HG03521 (cell line): ENCODE measurements around the gene ANKRD23.

Experiments used
- ATAC-seq: cut with Tn5 transposase; IDR thresholded peaks from one replicate; pipeline ENCODE4 v1.9.1; 2021; ENCODE audit warnings: mild to moderate bottlenecking, moderate library complexity; ENCODE audit not compliant: unreplicated experiment

Gene ANKRD23

DNA sequence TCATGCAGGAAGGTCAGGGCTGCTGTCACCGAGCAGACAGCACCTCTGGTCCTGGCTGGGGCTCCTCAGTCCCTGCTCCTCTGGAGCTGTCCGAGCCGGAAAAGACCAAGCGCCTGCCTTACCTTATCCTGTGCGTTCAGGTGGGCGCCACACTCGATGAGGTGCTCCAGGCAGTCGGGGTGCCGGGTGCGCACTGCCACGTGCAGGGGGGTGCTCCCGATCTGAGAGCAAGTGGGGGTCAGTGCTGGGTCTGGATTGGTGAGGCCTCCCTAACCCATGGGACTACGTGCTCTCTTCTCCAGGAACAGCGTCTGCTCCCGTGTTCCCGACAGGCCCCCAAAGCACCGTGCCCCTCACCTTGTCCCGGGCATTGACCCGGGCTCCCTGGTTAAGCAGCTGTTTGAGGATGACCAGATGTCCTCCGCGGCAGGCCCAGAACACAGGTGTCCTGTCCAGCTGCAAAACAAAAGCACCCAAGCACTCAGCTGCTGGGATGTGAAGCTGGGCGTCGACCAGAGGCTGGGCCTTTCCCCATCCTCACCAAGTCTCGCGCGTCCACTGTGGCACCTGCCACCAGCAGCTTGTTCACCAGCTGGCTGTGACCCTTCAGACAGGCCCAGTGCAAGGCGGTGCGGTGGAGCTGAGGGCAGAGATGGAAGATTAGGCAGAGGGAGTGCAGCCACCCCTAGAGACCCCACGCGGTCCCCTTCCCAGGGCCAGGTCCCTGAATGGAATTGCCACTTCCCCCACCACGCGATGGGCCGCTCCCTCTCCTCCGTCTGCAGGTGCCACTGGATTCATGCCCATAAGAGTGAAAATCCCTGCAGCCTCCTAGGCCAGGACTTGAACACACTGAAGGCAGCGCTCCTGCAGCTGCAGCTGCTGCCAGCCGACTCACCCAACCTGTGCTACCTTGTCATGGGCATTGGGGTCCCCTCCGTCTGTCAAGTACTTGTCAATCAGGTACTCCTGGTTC, 3.7 kb downstream of the ANKRD23 start:
- ATAC-seq: no peak

DNA sequence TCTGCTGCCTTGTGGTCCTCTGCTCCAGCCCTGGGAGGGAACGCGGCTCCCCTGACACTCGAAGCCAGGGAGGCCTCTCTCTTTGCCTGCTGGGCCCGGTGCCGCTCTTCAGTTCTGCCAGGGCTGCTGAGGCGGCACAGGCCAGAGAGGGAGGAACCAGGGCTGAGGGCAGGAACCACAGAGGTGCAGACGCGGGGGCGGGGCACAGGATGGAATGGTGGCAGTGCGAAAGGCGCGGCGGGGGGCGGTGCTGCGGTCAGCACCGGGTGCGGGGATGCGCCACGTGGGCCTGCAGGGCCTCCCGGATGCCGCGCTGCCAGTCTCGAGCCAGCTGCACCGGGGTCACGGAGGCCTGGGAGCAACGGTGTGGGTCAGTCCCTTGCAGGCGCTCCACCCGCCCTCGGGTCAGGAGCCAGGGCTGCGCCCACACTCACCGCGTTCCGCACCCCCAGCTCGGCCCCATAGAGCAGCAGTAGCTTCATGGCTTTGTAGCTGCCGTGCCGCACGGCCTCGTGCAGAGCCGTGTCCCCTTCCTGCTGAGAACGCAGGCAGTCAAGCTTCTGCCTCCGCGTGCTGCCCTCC, 4.4 kb downstream of the ANKRD23 start:
- peak; percentile 57 for ATAC-seq

DNA sequence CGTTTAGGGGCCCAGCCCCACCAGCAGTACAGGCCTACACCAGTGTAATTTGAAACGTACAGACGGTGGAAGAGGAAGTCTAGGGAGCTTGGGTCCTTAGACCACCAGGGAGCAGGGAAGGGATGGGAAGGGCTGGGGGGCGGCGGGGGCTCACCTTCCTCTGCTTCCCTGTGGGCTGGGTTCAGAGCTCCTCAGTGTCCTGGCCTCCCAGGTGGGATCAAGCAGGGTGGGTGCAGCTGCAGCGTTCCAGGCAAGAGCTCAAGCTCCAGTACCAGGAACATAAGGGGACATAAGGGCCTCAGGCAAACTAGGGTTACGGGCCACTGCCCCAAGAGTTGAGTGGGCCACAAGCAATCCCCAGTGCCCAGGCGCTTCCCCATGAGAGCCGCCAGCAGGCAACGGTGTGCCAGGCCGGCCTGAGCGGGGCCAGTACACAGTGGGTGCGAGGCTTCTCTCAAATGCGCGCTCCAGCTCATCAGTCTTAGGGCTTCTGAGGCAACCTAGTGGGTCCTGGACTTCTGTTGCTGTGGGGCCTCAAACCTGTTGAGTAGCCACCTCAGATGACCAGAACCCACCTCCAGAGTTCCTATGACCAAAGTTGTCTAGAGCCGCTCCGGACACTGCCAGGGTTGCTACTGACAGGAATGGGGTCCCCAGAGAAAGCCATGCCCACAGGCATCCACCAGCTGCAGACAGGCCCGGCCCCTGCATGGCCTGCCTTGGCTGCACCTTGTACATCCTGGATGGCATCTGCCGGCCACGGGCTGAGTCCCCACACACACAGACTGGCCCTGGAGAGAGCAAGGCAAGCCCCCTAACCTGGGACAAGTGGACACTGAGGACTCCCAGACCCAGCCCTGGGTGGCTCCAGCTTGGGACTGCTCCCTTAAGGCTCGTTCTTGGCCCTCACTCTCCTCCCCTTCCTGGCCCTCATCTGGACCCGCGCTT, 5.2 kb downstream of the ANKRD23 start:
- peak; percentile 5 for ATAC-seq

DNA sequence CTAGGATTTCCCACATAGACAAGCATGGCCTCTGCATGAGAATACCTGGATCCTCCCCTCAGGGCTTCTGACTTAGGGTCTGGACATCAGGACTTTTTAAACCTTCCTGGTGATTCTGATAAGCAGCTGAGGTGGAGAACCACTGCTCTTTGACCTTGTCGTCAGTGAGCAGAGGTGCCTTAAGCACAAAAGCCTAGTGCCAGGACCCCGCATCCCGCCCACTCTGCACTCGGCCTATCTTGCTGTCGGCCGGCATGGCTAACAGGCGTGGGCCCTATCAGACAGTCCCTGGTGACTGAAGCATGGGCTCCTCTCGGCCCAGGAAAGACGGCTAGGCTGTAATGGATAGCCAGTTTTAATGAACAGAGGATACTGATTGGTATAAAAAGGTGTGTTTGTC, 6.2 kb downstream of the ANKRD23 start:
- no peak for ATAC-seq

DNA sequence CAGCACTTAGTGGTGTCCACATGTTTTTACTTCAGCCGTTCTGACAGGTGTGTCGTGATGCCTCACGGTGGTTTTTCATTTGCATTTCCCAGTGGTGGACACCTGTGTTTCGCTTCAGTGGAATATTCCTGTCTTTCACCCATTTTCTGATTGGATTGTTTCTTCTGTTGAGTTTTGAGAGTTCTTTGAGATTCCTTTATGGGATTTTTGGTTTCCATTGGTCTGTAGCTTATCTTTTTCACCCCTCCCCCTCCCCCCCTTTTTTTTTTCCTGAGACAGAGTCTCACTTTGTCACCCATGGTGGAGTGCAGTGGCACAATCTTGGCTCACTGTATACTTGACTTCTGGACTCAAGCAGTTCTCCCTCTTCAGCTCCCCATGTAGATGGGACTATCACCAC, 8.0 kb downstream of the ANKRD23 start:
- no peak for ATAC-seq

DNA sequence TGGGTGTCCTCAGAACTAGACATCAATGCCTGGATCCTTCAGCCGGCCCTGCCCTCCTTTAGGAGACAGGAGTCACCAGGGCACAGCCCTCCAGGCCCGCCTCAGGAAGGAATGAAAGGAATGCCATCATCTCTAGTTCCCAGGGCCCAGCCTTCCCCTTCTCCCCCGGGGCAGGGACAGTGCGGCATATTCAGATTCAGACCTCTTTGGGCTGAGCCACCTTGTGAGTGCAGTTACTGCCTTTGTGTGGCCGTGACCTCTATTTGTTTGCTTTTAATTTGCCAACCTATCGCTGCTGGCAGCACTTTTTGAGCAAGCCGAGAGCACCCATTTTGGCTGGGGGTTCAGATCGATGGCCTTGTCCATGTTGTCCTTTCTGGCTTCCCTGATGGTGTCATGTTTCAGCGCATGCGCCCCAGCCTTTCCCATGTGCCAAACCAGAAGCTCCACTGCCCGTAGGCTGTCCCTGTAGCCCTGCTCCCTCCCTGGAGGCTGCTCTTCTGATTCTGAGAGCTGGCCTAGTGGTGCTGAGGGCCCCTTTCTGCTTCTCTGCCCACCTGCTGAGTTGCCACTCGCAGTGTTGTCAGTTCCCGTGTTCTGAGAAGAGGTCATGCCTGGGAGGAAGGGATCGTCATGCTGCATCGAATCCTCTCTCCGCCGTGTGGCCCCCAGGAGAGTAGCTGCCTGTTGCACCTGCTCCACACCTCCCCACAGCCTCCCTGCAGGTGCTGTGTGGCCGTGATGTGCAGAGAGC, 10.9 kb downstream of the ANKRD23 start:
- ATAC-seq: no peak

DNA sequence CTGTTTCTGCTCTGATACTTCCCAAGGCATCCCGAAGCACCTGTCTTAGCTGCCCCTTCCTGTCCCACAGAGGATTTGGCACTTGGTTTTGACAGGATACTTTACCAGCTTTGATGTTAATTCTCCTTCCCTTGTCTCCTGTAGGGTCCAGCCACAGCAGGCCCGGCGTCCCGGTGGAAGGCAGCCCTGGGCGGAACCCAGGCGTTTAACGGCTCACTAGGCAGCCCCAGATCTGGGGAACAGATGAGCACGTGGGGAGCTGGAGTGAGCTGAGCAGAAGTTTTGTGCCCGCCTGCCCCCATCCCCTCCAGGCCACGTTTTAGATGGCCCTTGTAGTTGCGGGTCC, 11.4 kb downstream of the ANKRD23 start:
- no peak for ATAC-seq

DNA sequence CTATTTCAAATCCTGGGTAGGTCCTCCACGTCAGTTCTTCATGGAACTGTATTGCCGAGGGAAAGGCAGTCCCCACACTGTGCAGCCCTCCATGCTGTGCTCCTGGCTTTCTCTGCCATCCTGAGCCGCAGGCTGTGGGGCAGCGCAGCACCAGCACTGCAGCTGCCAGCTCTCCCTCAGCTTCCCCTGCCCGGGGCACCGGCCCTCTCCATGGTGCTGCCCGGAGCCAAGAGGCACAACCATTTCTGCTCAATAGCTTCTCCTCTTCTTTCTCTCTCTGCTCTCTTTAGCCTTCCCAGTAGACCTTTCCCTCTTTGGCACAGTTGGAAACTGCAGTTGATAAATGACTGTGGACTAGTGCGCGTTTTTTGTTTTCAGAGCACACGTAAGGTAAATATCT, 12.1 kb downstream of the ANKRD23 start:
- ATAC-seq: no peak

DNA sequence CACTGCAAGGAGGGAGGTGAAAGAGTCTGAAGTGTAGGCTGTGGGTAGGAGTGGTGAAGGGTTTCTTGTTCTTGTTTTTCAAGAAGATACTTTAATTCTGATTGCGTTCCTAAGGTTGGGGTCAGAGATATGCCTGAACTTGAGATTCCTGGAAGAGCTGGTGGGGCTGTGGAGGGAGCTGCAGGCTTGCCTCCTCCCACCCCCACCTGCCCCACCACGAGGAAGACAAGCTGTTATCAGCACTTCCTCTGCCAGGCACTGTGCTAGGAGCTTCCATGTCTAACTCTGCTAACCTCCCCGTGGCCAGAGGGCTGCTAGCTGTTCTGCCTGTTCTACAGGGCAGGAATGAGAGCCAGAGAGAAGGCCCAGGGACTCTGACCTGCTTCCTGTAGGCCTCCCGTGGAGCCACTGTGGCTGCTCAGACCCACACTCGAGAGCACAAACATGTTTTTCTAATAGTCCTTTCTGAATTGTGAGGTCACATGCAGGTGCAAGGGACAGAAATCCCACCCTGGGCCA, 13.7 kb downstream of the ANKRD23 start:
- no peak for ATAC-seq

DNA sequence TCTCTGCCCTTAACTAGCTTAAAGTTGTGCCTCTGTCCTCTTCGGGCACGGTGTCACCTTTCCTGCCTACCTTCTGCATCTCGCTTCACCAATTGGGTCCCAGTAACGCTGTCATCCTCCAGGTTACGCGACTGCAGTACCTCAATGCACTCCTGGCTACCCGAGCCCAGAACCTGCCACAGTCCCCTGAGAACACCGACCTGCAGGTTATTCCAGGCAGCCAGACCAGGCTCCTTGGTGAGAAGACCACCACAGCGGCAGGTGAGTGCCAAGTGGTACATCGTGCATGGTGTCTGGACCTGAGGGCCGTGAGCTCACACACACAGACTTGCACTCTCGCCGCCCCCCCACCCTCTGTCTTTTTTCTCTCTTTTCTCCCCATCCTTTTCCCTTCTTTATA, 14.9 kb downstream of the ANKRD23 start:
- ATAC-seq: no peak

DNA sequence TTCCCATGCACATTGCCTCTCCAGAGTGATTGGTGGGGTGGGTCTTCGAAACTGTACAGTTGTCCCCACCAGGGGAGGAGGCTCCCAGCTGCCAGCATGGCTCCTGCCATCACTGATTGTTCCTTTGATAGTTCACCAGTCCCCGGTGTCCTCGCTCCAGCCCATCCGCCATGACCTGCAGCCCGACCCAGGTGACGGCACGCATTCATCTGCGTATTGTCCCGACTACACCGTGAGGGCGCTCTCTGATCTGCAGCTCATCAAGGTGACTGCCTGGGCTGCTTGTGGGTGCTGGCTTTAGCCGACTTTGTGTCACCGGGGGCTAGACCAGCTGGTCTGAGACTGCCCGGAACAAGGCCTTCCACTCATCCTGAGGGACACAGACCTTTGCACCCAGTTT, 15.4 kb downstream of the ANKRD23 start:
- no peak for ATAC-seq

DNA sequence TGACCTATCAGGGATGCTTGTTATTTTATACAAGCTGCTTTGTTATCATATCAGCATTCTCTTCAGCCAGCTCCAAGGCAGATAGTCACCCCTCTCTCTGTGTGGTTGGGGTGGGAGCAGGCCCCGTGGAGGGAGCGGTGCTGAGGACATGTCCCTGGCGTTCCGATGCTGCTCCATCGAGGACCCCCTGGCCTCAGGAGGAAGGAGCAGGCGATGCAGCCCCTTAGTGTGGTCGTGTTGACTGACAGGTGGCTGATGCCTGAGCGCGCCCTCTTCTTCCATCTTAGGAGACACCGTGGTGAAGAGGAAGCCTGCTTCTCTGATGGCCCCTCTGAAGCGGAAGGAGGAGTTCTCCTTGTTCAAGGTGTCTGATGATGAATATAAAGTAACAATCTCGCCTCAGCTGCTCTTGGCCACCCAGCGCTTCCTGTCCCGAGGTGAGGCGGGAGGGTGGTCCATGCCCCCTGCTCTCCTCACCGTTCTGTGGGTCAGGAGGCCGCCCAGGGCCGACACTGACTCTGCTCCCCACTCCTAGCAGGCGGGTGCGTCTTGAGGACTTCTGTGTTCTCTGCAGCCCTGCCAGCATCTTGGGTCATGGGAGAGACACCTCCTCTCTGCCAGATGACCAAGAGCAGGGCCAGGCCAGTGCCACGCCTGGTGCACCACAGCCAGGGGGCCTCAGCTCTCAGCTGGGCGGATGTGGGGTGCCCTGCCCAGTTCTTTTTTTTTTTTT, 17.1 kb downstream of the ANKRD23 start:
- ATAC-seq: no peak

DNA sequence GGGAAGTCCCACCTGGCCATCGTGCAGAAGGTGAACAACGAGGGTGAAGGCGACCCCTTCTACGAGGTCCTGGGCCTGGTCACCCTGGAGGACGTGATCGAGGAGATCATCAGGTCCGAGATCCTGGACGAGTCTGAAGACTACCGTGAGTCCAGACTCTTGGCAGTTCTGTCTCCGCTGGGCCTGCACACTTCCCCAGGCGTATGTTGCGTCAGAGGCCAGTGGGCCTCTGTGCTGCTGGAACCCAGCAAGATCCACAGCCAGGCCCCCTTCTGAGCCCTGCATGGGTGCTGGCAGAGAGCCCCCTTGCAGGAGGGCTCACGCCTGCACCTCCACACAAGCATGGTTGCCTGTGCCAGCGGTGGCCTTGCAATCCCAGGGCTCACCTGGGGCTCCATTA, 18.8 kb downstream of the ANKRD23 start:
- no peak for ATAC-seq

DNA sequence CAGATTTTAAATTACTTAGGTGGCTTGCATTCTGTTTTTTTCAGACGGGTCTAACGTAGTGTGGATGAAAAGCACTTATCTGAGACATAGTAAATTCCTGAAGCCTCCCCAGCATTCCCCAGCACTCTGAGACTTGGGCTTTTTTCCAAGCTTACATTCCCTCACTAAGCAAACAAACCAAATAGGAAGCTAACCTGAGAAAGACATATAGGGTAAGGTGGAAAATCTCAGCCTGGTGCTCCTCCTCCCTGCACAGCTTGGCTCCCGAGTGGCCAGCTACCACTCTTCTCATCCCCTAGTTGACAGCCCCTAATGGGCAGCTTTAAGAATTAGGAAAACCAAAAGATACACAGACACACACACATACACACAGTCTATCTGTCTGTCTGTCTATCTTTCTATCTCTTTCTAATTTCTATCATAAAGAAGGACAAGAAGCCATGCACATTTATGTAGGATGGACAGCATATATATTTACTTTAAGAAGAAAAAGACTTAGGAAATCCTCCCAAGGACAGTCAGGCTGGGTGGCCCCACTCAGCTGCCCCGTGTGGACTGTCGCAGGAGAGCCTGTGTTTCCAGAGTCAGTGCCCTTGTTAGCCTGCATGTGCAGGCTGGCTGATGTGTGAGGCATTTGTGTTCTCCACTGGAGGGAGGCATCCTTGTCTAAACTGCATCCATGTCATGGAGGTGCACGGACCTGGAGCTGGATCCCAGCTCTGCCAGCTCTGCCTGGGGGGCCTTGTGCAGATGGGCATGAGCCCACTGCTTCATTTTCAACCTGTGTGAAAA, 19.5 kb downstream of the ANKRD23 start:
- no peak for ATAC-seq

DNA sequence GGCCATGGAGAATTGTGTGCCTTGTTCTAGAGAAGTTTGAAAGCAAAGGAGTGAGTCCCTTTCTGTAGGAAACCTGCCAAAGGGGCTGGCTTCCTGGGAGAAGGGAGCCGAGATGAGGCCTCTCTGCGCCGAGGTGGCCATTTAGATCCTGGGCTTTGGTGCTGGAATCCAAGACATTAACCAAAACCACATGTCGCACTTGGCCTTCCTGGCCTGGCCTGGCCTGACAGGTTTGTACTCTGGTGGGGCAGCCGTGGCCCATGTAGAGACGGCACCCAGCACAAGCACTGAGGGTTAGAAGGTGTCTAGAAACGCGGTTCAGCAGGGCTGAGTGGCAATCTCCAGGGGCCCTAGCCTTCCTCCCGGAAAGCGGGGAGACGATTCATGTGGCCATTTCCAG, 20.6 kb downstream of the ANKRD23 start:
- ATAC-seq: no peak

DNA sequence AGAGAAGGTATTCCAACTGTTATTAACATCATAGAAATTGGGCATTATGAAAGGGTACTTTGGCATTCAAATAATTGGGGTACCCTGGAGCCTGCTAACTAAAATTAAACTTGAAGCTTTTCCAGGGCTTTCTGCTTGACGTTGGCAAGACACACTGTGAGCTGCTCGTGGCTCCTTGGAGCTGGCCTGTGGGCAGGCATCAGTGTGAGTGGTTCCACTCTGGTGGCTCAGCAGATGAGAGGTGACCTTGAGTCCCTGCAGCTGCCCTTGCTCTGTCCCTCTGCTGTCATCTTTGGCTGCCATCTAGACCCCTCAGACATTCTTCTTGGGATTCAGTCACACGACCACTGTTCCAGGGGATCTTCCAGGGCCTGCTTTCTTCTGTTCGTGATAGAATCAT, 21.0 kb downstream of the ANKRD23 start:
- ATAC-seq: no peak

DNA sequence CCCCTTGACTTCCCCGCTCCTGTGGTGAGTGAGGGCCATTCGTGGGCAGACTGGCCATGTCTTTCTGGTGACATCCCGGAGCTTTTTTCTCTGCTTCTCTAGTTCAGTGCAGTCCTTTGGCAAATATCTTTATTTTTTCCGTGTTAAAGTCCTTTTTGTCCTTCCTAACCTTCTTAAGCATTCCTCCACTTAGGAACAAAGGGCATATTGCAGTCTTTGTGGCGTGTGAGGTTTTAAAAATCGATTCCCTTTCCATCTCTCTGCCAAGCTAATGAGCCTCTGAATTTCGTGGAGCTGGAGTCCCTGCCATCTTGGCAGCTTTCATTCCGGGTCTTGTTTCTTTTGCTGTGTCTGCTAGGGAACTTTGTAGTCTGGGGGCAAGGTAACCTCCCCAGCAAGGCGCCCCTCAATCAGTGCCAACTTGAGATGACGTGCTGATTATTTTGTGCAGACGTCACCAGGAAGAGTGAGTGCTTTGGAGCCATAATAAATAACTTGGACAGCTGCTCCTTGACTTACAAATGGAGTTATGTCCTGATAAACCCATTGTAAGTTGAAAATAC, 22.6 kb downstream of the ANKRD23 start:
- ATAC-seq: no peak

DNA sequence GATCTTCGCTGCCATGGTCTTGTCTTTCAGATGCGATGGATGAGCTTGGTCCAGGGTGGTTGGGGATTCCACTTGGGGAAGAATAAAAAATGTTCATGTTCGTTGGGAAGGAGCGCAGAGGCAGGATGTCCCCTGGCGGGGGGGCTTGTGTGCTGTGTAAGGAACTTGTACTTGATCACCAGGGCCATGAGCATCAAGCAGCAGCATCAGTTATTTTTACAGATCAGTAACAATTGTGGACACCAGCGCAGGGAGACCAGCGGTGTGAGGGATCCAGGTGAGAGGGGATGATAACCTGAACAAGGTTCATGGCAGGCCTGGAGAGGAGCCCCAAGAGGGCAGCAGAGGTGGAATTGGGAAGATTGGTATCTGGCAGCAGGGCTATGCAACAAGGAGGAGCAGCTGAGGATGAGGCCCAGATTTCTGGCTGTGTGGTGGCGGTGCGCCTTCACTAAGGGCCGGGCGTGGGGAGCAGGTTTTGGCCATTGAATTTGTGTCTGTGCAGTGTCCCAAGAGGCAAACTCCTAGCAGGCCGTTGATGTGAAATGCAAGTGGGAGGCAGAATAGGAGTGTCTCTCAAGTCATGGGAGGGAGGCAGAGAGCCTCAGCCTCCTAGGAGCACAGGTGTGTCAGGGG, 23.8 kb downstream of the ANKRD23 start:
- no peak for ATAC-seq
